Small intestine (tissue), 7 donors: ENCODE results near the gene MPP7. TPM values are rescaled to one million over a fixed set of nuclear protein-coding genes. Genes with fewer than 3 reads are reported as not detected.

ENCODE experiments used
- DNase-seq, 2 donors: peaks; one replicate each; pipeline versions ENCODE4 v3.0.0 to v3.0.0-alpha.2; 2013
- FAIRE-seq: peaks from 2 replicates; lab custom pipeline; 2012; peaks lifted over from hg19 to GRCh38; lab: Jason Lieb, UNC
- H3K27ac ChIP-seq, 3 donors: one replicate each; pipeline ENCODE4 v1.5.1; 2013; ENCODE audit warnings: low read length in 2 of 3, mild to moderate bottlenecking in 2 of 3, control low read depth in 1 of 3, inconsistent platforms in 1 of 3, low read depth in 1 of 3, moderate library complexity in 1 of 3
- H3K27me3 ChIP-seq, 3 donors: one replicate each; pipeline ENCODE4 v1.6.1; 2013; ENCODE audit warnings: low read length in 3 of 3, inconsistent platforms in 1 of 3; ENCODE audit not compliant: control insufficient read depth in 3 of 3, insufficient read depth in 3 of 3
- H3K36me3 ChIP-seq, 3 donors: one replicate each; pipeline ENCODE4 v1.6.1; 2013; ENCODE audit warnings: low read length in 3 of 3, inconsistent platforms in 1 of 3, low read depth in 1 of 3, mild to moderate bottlenecking in 1 of 3, moderate library complexity in 1 of 3; ENCODE audit not compliant: control insufficient read depth in 3 of 3, insufficient read depth in 2 of 3
- H3K4me1 ChIP-seq, 3 donors: one replicate each; pipeline ENCODE4 v1.6.1; 2013; ENCODE audit warnings: low read length in 2 of 3, inconsistent platforms in 1 of 3, low read depth in 1 of 3, mild to moderate bottlenecking in 1 of 3, moderate library complexity in 1 of 3; ENCODE audit not compliant: control insufficient read depth in 3 of 3, insufficient read depth in 2 of 3
- H3K4me3 ChIP-seq, 3 donors: one replicate each; pipeline ENCODE4 v1.5.1; 2013; ENCODE audit warnings: low read length in 3 of 3, control low read depth in 1 of 3, inconsistent platforms in 1 of 3, low read depth in 1 of 3, mild to moderate bottlenecking in 1 of 3, moderate library complexity in 1 of 3
- H3K9me3 ChIP-seq, 2 donors: one replicate each; pipeline ENCODE4 v1.6.1; 2013; ENCODE audit warnings: low read depth in 1 of 2, low read length in 1 of 2; ENCODE audit not compliant: control insufficient read depth in 2 of 2, insufficient read depth in 1 of 2
- WGBS, 3 donors: extraction: QIAGEN DNeasy Blood & Tissue Kit; methylation state at CpG; one replicate each; pipeline ENCODE4 v1.1.7; 2013; 5-methylcytosine and 5-hydroxymethylcytosine counted together
- polyA plus RNA-seq, 4 donors: library from polyadenylated mRNA; stranded (reverse) in 3 of 4; unstranded in 1 of 4; fragments of 200-250 nt in 3 of 4; fragments of 120-200 nt in 1 of 4; gene quantifications; one replicate each; pipeline versions ENCODE4 v1.2.1 to v1.2.3, GENCODE V29; 2013
- donor health status: healthy with polysubstance abuse.
- donor health status: control.
- donor health status: control.
- donor health status: Bipolar disorder and iron deficiency.
- donor health status: healthy.

The MPP7 gene
- polyA plus RNA-seq, 4 donors: 4.3 to 14.6 (median 5.9) TPM

DNA sequence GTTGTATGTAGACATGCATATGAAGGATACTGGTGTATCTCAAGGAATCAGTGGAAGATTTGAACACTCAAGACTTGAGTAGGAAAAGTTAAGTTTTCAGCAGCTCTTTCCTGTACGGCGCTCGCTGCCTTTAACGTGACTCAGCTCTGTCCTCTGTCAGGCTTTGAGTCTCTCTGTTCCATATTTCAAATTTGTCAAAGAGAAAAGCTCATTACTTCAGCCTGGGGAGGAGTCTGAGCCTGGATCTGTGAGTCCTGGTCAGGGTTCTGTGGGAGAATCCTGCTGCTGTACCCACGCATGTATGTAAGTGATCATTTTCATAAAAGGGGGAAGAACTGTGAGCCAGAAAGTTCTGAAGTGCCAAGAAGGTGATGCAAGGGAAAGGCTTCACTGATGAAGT is 13.8 kb upstream of the MPP7 start:
- DNase-seq: no peak
- no peaks in the 10 kb centered on the region for H3K36me3 ChIP-seq
- WGBS, 3 donors: 81 to 85% (median 84%) methylated on average over 5 of the region's 5 CpGs
- FAIRE-seq: no peak
- H3K27me3 ChIP-seq: no peaks in the 10 kb centered on the region
- peaks cover 0 to 5% of the 10 kb centered on the region in 2 donors for H3K9me3 ChIP-seq
- no peak overlapping the region for H3K27ac ChIP-seq
- H3K4me3 ChIP-seq: no peak overlapping the region
- no peaks in the 10 kb centered on the region for H3K4me1 ChIP-seq

DNA sequence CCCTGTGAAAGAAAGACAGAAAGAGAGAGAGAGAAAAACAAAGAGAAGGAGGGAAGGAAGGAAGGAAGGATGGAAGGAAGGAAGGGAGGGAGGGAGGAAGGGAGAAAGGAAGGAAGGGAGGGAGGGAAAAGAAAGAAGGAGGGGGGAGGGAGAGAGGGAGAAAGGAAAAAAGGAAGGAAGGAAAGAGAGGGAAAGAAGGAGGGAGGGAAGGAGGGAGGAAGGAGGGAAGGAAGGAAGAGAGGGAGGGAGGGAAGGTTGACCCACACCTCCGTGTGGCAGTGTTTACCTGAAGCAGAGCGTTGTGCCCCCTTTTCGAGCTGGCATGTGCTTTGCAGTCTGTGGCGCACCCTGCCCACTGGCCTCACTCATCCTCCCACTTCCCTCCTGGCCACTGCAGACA is 12.3 kb upstream of the MPP7 start:
- no peak overlapping the region for H3K4me3 ChIP-seq
- H3K27ac ChIP-seq: no peak overlapping the region
- H3K27me3 ChIP-seq: no peaks in the 10 kb centered on the region
- H3K36me3 ChIP-seq: no peaks in the 10 kb centered on the region
- 69 to 75% (median 72%) methylated on average over 4 of the region's 4 CpGs for WGBS, 3 donors
- no peaks in the 10 kb centered on the region for H3K4me1 ChIP-seq
- DNase-seq (no peak), FAIRE-seq (no peak)
- H3K9me3 ChIP-seq: peaks cover 0 to 5% of the 10 kb centered on the region in 2 donors

DNA sequence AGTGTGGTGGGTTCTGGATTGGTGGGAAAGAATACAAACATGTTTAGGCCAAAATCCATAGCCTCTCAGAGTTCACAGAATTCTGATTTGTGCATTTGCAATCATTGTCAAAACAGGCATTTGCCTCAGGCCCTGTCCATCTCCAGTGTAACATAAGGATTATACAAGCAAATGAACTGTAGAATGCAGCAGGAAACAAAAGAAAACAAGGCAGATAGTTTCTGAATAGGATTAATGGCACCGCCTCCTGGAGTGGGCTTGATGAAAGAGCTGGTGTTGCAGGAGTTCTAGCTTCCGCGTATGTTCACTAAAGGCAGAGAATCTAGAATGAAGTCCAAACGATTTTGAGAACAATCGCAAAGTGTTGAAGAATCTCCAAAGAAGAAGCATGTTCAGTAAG is 11.3 kb upstream of the MPP7 start:
- no peak for DNase-seq
- FAIRE-seq: no peak
- Histone ChIP-seq H3K4me1 (no peaks in the 10 kb centered on the region), H3K36me3 (no peaks in the 10 kb centered on the region), H3K9me3 (peaks cover 0 to 5% of the 10 kb centered on the region in 2 donors), H3K27me3 (no peaks in the 10 kb centered on the region), H3K27ac (no peak overlapping the region), H3K4me3 (no peak overlapping the region)
- 84 to 92% (median 91%) methylated on average over 5 of the region's 5 CpGs for WGBS, 3 donors

DNA sequence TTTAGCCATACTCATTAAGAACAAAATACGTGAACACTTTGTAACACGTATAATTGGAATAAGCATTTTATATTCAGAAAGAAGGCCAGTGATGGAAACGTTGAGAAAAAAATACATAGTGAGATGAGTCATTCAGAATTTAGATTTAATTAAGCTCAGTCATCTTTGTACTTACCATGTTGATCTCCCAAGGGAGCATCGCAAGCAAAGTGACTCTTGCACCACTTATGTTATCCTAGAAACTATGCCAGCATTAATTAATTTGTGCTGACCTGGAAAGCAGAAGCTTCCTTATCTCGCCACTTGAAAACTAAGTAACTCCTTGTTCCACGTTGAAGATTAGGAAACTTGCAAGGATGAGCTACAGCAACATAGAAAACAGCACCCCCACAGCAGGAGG is 9.7 kb upstream of the MPP7 start:
- H3K4me1 ChIP-seq: no peaks in the 10 kb centered on the region
- H3K9me3 ChIP-seq: peaks cover 0 to 5% of the 10 kb centered on the region in 2 donors
- H3K27ac ChIP-seq: no peak overlapping the region
- WGBS, 3 donors: 73 to 78% (median 76%) methylated on average over 6 of the region's 6 CpGs
- H3K4me3 ChIP-seq: no peak overlapping the region
- no peaks in the 10 kb centered on the region for H3K27me3 ChIP-seq
- no peak for DNase-seq
- no peaks in the 10 kb centered on the region for H3K36me3 ChIP-seq
- FAIRE-seq: no peak

DNA sequence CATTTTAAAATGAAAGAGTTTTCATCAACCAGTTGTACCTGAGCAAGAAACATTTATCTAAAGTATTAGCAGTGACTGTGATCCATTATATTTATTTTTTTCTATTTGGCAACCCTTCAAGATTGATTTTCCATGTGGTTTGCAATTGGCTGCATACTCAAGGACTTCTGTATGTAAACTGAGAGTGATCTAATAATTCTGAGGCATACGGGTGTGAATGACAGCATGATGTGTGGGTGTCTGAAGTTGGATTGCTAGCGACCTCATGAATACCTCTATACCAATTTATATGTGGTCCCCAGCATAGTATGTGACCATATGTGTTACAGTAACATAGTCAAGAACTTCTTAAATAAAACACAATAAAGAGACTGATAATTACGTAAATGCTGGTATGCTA is 8.2 kb upstream of the MPP7 start:
- H3K27me3 ChIP-seq: no peaks in the 10 kb centered on the region
- H3K4me3 ChIP-seq: no peak overlapping the region
- DNase-seq (no peak), FAIRE-seq (no peak)
- no peak overlapping the region for H3K27ac ChIP-seq
- no peaks in the 10 kb centered on the region for H3K4me1 ChIP-seq
- H3K36me3 ChIP-seq: no peaks in the 10 kb centered on the region
- WGBS, 3 donors: 57 to 63% (median 60%) methylated on average over 3 of the region's 3 CpGs
- peaks cover 0 to 5% of the 10 kb centered on the region in 2 donors for H3K9me3 ChIP-seq

DNA sequence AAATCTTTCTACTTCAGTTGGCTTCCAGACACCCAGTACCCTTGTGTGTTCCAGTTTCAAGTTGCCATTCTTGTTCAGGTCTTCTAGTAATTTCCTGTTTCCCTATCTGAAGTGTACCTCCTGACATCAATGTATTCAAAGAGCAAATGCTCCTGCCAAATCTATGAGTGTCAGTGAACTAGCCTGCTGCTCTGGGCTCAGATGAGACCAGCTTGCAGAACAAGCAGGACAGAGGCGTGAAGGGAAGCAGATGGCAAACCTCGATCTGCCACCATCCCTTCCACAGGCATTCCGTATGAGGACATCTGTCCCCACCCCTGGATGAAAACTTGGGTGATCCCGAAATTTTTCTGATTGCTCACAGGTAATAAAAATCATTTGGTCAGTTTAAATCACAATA is 4.4 kb upstream of the MPP7 start:
- no peak overlapping the region for H3K4me3 ChIP-seq
- H3K9me3 ChIP-seq: peaks cover 0 to 4% of the 10 kb centered on the region in 2 donors
- no peak overlapping the region for H3K27ac ChIP-seq
- H3K36me3 ChIP-seq: no peaks in the 10 kb centered on the region
- DNase-seq: no peak
- 75 to 82% (median 75%) methylated on average over 4 of the region's 4 CpGs for WGBS, 3 donors
- H3K4me1 ChIP-seq: peaks cover 0 to 4% (median 2%) of the 10 kb centered on the region in 3 donors
- no peaks in the 10 kb centered on the region for H3K27me3 ChIP-seq
- no peak for FAIRE-seq

DNA sequence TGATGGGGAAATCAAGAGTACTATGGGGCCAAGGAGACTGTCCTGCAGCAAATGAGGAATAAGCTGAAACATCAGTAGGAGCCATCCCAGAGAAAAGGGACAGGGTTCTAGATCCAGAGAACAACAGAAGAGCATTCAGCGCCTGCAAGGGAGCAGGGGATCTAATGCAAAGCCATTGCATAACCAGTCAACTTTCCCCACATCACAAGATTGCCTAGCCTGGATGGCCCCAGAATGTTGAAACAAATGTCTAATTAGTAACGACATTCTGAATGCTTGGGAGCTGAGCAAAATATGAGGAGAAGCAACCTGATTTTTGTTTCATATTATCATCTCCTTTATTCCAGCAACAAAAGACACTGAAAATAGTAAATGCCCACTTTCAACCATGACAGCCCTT is 2.7 kb upstream of the MPP7 start:
- Histone ChIP-seq H3K27ac (no peak overlapping the region), H3K4me1 (peaks cover 0 to 4% (median 2%) of the 10 kb centered on the region in 3 donors), H3K36me3 (no peaks in the 10 kb centered on the region), H3K27me3 (no peaks in the 10 kb centered on the region), H3K4me3 (no peak overlapping the region), H3K9me3 (no peaks in the 10 kb centered on the region)
- FAIRE-seq (no peak), DNase-seq (peak in 1 of 2 donors; percentile 33)
- WGBS, 3 donors: 92 to 100% (median 94%) methylated on average over 2 of the region's 2 CpGs

DNA sequence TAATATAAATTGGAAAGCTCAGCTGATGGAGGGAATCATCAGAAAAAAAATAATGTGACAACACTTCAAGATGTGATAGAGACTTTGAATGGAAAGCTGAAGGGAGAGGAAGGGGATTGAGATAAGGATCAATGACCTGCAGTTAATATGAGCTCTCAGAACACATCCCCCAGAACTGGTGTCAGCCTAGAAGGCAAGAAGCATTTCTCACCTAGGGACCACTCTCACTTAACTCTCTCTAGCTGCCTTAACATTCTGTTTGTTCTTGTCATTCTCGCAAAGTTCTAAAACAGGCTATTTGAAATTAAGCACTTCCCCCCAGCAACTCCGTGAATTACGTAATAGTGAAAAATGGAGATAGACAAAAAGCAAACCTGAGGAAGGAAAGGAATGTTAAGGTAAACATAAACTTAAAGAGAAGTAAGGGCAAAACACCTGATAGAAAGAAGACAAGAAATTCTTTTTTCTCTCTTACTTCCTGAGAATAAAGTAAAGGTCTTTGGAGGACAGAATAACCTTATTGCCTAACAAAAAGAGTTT is 1.2 kb upstream of the MPP7 start:
- H3K4me3 ChIP-seq: no peak overlapping the region
- H3K27me3 ChIP-seq: no peaks in the 10 kb centered on the region
- WGBS, 3 donors: 35 to 45% (median 45%) methylated on average over 3 of the region's 3 CpGs

More for the DNA sequence above, 1.2 kb upstream of the MPP7 start:
- no peaks in the 10 kb centered on the region for H3K36me3 ChIP-seq
- H3K4me1 ChIP-seq: peaks cover 0 to 4% (median 2%) of the 10 kb centered on the region in 3 donors
- H3K9me3 ChIP-seq: no peaks in the 10 kb centered on the region
- H3K27ac ChIP-seq: no peak overlapping the region
- DNase-seq: no peak
- FAIRE-seq: no peak
